Peyer's patch (tissue), 4 donors: ENCODE data around the gene SLC50A1.

ENCODE experiments used
- CTCF ChIP-seq, 6 experiments: fragments of 450-650 bp in 4 of 6; fragments of 200-600 bp in 2 of 6; sonication (generic) in 1 of 6; IDR thresholded peaks; one replicate each; pipeline ENCODE4 v1.5.1; 2017 to 2019; ENCODE audit warnings: antibody characterized with exemption in 6 of 6, mild to moderate bottlenecking in 3 of 6, moderate library complexity in 1 of 6
- POLR2A ChIP-seq, 2 donors: fragments of 450-650 bp; IDR thresholded peaks; one replicate each; pipeline ENCODE4 v1.5.1; 2017; ENCODE audit warnings: antibody characterized with exemption in 2 of 2, mild to moderate bottlenecking in 2 of 2, moderate library complexity in 2 of 2

- TF ChIP-seq POLR2A (IDR thresholded peaks at IDR 0.05) (no peak), CTCF (IDR thresholded peaks at IDR 0.05) (no peak)
Measured at GRCh38 chr1:155170806-155171205, 35.2 kb downstream of the SLC50A1 start.
